COLO668 (cell line): ENCODE data around the gene TPST2.

Source experiments
- DNase-seq: peaks from one replicate; lab custom pipeline; 2025; ENCODE audit not compliant: unreplicated experiment; lab: John Stamatoyannopoulos, UW

Gene TPST2

DNA sequence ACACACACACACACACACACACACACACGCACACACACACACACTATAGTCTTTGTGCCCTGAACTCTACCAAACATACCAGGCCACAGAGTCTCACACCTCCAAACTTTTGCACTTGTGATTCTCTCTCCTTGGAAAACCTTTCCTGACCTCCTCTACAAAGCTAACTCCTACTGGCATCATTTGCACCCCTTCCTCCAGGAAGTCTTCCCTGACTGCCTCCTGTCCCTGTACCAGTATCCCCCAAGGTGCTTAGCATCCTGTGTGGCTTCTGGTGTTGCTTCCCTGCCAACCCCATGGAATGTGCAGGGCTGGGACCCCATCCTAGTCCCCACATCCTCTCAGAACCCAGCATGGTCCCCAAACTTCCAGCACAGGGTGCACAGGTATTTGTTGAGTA, 8.9 kb downstream of the TPST2 start:
- DNase-seq, result no peak

DNA sequence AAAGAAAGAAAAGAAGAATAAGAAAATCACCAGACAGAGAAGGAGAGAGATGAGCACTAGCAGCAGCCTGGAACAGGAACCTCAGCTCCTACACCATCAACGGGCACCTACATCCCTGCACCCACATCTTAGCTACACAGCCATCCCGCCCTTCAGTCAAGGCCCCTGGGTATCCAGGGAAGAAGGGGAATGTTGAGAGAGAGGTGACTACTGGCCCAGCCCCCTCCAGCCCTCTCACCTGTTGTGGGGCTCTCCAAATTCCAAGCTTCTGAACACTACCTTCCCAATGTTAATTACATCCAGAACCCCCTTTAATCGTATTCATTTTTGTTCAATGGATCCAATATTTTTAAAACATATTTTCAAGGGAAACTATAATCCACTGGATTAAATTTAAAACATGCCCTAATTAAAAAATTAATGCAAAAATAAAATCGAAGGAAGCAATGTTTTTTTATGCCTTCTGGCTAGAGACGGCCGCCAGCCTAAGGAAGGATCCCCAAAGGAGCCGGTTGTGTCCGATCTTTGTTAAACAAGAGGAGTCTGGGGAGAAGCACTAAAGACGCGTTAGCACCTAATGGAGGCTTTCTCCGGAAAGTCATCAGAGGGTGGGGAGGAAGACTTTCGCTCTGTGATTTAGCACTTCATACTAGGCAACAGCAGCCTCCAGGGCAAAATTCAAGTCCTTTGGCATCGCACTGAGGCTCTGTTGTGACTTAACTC, 9.5 kb downstream of the TPST2 start:
- DNase-seq, result no peak

DNA sequence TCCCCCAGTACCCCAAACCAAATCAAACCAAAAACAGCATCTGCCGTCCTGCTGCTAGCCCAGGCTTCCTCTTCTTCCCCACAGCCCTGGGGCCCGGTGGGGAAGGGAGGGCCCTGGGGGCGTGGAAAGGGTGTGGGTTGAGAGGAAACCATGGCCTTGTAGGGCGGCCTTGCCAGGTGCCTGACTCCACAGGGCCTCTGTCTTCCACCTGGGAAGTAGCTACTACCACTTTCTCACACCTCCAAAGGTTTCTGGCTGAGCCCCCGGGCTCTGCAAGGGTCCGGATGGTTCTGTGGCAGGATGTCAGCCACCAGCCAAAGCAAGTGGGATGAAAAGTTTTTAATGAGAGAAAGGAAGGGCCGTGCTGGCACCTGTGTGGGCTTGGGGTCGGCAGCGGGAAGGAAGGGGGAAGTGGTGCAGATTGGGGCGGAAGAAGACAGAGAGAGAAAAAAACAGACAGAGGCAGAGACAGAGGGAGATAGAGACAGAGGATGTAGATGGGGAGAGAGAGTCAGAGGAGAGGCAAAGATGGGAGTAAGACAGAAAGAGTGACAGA, 10.5 kb downstream of the TPST2 start:
- no peak for DNase-seq

DNA sequence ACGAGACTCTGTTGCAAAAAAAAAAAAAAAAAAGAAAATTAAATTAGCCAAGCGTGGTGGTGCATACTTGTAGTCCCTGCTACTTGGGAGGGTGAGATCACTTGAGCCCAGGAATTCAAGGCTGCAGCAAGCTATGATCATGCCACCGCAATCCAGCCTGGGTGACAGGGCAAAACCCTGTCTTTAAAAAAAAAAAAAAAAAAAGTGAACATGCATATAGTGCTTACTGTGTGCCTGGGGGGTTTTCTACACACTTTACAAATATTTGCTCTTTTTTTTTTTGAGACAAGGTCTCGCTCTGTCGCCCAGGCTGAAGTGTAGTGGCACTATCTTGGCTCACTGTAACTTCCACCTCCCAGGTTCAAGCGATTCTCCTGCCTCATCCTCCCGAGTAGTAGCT, 12.9 kb downstream of the TPST2 start:
- DNase-seq, result no peak

DNA sequence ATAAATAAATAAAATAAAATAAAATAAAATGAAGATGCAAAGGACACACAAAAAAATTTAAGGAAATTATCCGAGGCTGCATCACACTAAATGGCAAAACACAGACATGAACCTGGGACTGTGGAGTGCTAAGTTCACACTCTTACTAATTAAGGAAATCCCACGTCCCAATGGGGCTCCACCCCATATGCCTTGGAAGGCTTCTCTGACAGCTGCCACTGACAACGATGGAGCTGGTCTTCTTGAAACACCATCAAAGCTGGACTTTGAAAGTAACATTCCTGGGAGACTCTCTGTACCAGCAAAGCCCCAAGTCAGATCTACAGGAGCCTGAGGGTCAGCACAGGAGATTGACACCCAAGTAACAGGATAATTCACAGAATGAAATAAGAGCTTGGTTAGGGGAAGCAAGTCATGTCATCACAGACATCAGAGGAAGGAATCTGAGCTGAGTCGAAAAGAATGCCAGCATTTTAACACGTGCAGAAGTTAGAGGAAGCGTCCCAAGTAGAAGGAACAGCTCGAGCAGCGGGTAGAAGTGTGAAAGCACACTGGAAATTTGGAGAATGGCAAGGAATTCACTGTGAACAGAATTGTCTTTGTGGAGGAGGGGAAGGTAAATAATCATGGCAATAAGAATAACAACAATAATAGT, 13.8 kb downstream of the TPST2 start:
- no peak for DNase-seq

DNA sequence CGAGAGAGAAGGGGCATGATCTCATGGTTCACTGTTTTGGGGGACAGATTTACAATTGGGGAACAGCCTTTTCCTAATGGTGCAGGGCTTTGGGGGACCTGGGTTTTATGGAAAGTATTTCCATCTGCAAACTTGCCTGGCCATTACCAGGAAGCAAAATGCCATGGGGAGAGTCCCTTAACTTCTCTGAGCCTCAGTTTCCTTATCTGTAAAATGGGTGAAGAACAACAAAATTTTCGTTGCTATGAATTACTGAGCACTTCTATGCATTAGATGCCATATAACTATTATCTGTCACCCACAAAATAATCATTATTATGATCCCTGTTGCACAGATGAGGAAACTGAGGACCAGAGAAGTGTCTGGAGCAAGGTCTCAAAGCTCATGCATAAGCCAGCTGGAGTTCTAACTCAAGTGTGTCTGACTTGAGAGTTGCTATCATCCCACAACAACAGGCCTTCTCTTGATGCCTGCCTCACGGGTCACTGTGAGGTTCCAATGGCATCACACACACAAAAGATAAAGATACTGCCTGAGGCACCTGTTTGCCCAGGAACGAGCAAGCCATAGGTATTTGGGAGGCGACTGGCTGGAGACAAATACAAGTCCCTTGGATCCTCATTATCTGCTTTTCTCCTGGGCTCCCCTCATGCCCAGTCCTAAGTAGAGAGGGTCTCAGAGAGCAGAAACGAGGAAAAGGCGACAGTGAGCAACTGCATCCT, 15.8 kb downstream of the TPST2 start:
- DNase-seq, result no peak

DNA sequence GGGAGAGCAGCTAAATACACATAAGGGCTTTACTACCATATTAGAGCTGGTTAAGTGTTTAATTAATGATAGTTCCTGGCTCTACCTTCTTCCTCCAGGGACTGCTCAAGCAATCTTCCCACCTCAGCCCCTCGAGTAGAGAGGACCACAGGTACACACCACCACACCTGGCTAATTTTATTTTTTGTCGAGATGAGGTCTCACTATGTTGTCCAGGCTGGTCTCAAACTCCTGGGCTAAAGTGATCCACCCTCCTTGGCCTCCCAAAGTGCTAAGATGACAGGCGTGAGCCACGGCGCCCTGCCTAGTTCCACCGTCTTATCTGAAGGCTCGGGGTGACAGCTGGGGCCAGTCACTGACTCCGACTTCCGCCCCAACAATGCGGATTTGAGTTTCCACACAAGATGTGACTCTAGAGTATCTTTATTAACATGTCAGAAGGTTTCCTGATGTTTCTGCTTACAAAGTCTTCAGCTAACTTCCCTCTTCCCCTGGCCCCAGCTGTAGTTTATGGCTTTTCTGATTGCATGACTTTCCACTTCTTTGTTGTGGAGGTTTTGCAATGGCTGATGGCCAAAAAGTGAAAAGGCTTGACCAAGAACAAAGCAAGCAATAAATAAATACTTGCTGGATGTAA, 16.8 kb downstream of the TPST2 start:
- no peak for DNase-seq

DNA sequence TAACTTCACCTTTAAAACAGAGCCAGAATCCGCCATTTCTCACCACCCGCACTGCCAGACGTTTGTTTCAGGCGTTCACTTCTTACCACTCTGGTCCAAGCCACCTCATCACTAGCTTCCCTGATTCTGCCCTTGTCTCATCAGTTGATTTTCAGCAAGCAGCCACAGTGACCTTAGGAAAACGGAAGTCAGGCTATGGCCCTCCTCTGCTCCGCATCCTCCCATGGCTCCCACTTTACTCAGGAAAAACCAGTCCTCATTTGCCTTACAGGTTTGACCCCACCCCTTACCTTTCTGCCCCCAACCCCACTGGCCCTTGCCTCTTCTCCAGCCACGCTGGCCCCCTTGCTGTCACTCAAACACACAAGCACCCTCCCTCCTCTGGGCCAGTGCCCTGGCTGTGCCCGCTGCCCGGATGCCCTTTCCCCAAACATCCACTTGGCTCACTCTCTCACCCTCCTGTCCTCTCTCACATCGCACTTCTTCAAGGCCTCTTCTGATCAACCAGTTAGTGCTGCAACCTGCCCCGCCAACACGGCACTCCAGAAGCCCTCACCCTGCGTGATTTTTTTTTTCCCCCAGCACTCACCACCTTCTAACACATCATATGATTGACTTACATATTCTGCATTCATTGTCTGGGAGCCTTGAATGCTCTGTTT, 18.9 kb downstream of the TPST2 start:
- no peak for DNase-seq

DNA sequence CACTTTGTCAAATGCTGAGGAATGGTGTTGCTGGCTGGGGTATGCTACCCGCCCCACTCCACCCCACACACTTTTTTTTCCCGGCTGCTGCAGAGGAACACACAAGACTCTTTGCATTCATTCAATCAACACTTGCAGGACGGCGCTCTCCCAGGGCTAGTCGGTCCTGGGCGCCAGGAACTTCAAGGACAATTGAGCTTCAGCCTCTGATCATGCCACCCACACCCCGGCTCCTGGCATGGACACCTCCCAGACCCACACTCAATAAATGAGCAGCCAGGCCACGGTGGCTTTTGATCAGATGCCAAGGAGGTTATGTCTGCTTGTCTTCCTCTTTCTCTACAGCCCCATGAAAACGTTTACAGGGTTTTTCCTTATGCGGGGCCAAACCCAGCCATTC, 19.8 kb downstream of the TPST2 start:
- DNase-seq, result no peak

DNA sequence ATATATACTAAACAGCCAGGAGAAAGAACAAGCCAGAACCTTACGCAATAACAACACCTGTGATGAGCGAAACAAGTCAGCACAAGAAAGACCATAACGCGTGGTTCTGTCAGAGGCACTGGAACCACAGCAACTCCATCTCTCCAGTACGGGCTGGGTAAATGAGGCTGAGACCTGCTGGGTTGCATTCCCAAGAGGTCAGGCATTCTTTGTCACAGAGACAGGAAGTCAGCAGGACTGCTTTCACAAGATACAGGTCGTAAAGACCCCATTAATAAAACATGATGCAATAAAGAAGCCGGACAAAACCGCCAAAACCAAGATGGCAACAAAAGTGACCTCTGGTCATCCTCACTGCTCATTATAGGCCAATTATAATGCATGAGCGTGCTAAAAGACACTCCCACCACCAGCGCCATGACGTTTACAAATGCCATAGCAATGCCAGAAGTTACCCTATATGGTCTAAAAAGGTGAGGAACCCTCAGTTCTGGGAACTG, 21.7 kb downstream of the TPST2 start:
- no peak for DNase-seq

DNA sequence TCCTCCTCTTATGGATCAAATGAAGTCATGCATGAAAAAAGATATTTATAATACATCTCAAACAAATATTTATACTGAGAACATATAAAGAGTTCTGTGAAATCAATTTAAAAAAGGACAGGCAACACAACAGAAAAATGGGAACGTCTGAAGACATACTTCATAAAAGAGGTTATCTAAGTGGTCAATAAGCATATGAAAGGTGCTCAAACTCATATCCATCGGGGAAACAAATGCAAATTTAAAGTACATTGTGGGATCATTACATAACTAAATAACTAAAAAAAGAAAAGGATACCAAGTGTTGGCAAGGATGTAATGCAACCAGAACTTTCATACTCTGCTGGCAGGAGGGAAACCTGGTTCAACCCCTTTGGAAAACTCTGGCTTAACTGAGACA, 22.3 kb downstream of the TPST2 start:
- no peak for DNase-seq

DNA sequence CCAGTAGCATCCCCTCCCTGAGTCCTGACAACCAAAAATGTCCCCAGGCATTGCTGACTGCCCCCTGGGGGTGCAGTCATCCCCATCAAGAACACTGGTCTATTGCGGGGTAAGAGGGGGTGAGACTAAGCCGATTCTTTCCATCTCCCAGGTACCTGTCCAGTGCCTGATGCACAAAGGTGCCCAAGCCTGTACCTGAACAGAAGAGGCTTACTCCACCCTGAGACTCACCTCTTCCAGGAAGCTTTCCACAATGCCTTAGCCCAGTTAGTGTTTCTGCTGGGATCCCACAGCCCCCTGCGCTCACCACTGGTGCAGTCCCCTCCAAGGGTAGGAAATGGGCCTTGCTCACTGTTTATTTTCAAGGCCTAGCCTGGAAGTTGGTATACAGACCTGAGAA, 22.9 kb downstream of the TPST2 start:
- DNase-seq, result no peak

DNA sequence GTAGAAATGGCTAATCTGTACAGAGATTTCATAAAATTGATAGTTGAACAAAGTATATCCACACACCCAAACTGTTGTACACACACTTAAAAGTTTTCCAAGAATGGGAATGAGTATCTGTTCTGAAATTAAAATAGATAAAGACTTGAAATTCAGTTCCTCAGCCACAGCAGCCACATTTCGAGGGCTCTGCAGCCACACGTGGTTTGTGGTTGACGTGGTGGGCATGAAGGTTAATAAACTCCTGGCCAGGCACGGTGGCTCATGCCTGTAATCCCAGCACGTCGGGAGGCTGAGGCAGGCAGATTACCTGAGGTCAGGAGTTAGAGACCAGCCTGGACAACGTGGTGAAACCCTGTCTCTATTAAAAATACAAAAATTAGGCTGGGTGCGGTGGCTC, 24.0 kb downstream of the TPST2 start:
- no peak for DNase-seq

DNA sequence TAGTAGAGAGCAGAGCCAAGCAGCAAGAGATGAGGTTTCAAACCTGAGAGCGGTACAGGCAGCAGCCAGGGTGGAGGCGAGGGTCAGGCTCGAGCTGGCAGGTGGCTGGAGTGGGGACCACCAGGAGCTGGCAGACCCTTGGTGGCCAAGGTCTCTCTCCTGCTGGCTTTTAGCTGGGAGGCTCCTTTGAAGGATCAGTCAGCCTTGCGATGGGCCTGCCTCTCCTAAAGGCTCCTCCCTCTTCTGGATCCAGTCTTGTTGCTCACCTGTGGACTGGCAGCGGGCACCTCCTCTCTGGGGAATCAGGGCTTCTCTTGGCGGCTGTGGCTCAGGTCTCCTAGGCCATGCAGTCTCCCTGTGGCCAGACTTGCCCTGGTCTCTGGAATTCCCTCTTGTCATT, 24.8 kb downstream of the TPST2 start:
- DNase-seq, result no peak

DNA sequence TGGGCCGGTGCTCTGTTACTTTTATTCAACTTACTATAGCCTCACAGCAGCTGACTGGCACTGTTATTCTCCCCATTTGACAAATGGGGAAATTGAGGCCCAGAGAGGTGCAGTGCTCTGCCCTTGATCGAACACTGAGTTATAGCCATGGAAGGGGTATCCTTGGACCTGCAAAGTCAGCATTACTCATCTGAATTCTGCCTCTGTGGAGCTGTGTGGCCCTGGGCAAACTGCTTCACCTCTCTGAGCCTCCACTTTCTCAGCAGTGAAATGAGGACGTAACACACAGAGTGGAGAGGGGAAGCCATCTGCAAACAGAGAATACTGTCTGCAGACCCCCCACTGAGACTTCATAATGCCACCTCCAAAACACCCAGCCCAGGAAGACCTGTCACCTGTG, 25.3 kb downstream of the TPST2 start:
- no peak for DNase-seq

DNA sequence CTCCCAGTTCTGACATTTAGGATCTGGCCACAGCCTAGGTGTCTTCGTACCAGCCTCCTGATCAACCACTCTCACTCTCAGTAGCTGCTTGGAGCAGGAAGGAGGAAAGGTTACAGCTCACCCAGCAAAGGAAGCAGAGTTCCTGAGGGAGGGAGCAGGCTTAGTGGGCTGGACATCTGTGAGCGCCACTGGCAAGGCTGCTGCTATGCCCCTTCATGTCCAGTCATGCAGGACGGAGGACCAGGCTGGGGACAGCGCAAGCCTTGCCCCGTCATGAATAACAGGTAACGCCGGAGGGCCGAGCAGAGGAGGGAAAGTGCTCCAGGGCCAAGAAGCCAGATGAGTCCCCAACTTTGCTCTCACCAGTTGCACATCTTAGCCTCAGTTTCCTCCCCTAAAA, 25.8 kb downstream of the TPST2 start:
- DNase-seq, result no peak

DNA sequence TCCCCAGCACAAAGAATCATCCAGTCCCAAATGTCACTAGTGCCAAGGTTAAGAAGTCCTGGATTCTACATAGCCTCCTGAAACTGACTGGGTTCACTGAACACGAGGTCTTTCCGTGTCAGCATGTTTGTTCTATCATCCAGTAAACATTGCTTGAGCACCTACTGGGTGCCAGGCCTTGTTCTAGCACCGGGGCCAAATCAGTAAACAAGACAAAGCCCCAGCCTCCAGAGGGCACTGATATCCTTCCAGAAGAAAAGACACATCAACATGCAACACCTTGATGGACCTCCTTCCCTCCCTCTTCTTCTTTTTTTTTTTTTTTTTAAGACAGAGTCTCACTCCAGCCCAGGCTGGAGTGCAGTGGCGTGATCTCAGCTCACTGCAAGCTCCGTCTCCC, 26.9 kb downstream of the TPST2 start:
- no peak for DNase-seq

DNA sequence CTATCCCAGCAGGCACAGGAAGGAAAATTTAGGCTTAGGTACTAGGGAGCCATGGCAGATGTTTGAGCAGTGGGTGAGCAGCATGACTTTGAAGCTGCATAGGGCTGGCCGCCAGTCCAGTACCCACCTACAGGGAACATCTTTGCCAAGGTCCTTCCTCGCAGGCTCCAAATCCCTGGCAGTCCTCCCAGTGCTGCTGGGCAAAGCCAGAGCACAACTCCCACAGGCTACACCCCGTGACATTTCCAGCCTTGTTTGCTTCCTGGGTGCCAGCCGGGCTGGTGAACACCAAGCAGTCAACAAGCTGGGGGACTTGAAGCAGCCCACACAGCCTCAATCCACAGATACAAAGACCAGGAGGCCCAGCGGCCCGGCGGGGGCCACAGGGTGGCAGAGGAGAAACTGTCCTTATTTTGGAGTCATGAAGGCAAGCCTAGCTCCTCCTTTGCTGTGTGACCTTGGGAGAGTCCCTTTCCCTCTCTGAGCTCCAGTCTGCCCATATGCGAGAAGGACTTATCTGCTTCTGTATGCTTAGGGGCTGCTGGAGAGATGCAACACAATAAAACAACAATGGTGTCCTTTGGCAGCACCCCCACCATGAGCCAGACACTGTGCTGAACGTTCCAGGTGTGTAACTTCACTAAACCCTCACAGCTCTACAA, 28.0 kb downstream of the TPST2 start:
- DNase-seq, result no peak

DNA sequence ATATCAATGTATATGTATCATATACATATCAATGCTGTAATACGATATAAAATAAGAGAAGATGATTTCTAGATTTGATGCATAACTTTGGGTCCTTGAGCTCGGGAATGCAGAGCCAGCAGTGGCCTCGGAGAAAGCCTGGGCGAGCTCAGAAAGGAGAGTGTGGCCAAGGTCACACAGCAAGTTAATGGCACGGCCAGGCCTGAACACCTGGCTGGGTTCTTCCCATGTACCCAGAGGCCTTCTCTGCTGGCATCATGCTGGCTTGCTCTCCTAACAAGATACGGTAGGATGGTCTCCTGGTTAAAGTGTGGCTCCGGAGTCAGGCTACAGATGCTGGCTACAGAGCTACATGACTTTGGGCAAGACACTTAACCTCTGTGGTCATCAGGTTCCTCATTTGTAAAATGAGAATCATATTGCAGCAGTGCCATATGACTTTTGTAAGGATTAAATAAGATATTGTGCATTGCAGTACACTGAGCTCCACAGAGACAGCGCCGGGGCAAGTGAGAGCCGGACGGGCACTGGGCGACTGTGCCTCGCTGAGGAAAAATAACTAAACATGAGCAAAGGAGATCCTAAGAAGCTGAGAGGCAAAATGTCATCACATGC, 29.9 kb downstream of the TPST2 start:
- no peak for DNase-seq
